GM06990 (cell line): ENCODE measurements around the gene SZT2.

Experiments used
- DNase-seq: peaks from one replicate; pipeline ENCODE4 v3.0.0-alpha.2; 2011; ENCODE audit not compliant: insufficient read length; ENCODE audit errors: extremely low read depth
- H3K27me3 ChIP-seq: replicated peaks from 2 replicates; pipeline ENCODE4 v1.6.0; 2011; ENCODE audit warnings: low read length; ENCODE audit not compliant: control insufficient read depth, insufficient read depth
- H3K36me3 ChIP-seq: 2 replicates; pipeline ENCODE4 v1.5.1; 2011; ENCODE audit warnings: low read length; ENCODE audit not compliant: control insufficient read depth, insufficient read depth
- H3K4me3 ChIP-seq: replicated peaks from 2 replicates; pipeline ENCODE4 v1.5.1; 2011; ENCODE audit warnings: low read depth, mild to moderate bottlenecking, control low read depth, low read length
- TF ChIP-seq, protein P1 (sequence below): IDR thresholded peaks from 2 replicates; pipeline ENCODE4 v1.5.1; 2011; ENCODE audit warnings: low read length, control low read depth, mild to moderate bottlenecking, inconsistent platforms; ENCODE audit not compliant: insufficient read depth, poor library complexity, severe bottlenecking

The SZT2 gene

DNA sequence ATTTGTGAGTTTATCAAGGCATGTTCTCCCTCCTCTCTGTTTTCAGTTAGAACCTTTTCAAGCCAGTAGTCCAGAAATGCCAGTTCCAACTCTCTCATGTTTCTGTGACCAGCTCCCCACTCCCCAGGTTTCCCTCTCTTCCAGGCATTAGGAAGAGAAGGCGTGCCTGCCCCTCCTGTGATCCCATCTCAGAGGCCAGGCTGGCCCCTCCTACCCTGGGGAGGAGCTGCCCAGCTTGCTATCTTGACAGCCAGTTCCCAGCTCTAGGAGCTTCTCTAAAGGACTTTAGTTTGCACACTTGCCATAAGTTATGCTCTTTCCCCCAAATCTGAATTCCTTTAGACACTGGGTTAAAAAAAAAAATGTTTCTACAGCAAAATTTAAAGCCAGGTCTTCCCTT, 55.1 kb downstream of the SZT2 start:
- TF ChIP-seq, protein P1, sequence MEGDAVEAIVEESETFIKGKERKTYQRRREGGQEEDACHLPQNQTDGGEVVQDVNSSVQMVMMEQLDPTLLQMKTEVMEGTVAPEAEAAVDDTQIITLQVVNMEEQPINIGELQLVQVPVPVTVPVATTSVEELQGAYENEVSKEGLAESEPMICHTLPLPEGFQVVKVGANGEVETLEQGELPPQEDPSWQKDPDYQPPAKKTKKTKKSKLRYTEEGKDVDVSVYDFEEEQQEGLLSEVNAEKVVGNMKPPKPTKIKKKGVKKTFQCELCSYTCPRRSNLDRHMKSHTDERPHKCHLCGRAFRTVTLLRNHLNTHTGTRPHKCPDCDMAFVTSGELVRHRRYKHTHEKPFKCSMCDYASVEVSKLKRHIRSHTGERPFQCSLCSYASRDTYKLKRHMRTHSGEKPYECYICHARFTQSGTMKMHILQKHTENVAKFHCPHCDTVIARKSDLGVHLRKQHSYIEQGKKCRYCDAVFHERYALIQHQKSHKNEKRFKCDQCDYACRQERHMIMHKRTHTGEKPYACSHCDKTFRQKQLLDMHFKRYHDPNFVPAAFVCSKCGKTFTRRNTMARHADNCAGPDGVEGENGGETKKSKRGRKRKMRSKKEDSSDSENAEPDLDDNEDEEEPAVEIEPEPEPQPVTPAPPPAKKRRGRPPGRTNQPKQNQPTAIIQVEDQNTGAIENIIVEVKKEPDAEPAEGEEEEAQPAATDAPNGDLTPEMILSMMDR, result no peak
- Histone ChIP-seq H3K27me3 (no peaks in the 10 kb centered on the region), H3K4me3 (no peak overlapping the region), H3K36me3 (peaks cover 58% of the 10 kb centered on the region)
- no peak for DNase-seq

GRCh38 chr1:43445606-43446387, 56.1 kb downstream of the SZT2 start:
- H3K27me3 ChIP-seq, result no peaks in the 10 kb centered on the region

DNA sequence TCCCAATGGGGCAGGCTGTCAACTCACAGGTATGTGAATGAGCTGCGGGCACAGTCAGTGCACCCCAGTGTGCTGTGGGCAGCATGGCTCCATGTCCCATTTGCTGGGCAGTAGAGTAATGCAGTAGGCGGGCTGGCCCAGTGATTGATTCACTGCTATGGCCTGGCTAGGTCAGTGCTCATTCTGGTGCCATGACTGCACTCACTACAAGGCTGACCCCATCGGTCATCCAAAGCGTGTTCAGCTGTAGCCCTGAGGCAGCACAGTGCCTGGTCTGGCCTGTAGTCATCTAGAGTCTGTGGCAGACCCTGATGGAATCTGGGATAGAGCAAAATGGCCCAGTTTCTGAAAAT, 56.7 kb downstream of the SZT2 start:
- no peak for DNase-seq
- peaks cover 58% of the 10 kb centered on the region for H3K36me3 ChIP-seq

More at GRCh38 chr1:43445606-43446387, 56.1 kb downstream of the SZT2 start:
- TF ChIP-seq, protein P1, result no peak
- H3K36me3 ChIP-seq, result peaks cover 60% of the 10 kb centered on the region
- DNase-seq, result no peak
- no peak overlapping the region for H3K4me3 ChIP-seq

GRCh38 chr1:43446881-43447835, 57.5 kb downstream of the SZT2 start:
- TF ChIP-seq, protein P1, result no peak
- Histone ChIP-seq H3K36me3 (peaks cover 57% of the 10 kb centered on the region), H3K27me3 (no peaks in the 10 kb centered on the region), H3K4me3 (no peak overlapping the region)
- DNase-seq, result no peak

More for the DNA sequence above, 56.7 kb downstream of the SZT2 start:
- TF ChIP-seq, protein P1, result no peak
- H3K4me3 ChIP-seq, result no peak overlapping the region
- H3K27me3 ChIP-seq, result no peaks in the 10 kb centered on the region

DNA sequence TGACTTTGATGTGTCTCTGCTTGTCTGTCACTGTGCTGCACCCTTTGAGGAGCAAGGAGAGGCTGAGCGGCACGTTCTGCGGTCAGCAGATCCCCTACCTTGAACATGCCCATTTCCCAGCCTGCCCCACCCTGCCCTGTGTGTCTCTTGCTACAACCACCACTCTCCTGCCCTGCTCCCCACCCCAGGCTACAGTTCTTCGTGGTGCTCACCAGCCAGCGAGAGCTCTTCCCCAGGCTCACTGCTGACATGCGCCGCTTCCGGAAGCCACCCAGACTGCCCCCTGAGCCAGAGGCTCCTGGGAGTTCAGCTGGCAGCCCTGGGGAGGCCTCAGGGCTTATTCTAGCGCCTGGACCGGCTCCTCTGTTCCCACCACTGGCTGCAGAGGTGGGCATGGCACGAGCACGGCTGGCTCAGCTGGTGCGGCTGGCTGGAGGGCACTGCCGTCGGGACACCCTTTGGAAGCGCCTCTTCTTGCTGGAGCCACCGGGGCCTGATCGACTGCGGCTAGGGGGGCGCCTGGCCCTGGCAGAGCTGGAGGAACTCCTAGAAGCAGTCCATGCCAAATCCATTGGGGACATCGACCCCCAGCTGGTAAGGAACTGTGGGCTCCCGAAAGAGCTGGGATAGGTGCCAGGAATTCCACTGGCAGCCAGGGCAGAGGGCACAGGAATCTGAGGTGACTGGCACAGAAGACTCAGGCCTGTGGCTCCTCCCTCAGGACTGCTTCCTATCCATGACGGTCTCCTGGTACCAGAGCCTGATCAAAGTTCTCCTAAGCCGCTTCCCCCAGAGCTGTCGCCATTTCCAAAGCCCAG, 58.4 kb downstream of the SZT2 start:
- no peak for DNase-seq
- Histone ChIP-seq H3K4me3 (no peak overlapping the region), H3K36me3 (peaks cover 49% of the 10 kb centered on the region), H3K27me3 (no peaks in the 10 kb centered on the region)
- TF ChIP-seq, protein P1, result no peak
